ENCODE results near the gene RAPGEF3. TPM values are rescaled to one million over a fixed set of nuclear protein-coding genes. Genes with fewer than 3 reads are reported as not detected.

RAPGEF3 gene
- total RNA-seq, 2 experiments from 2014 or later: 2.1 to 2.5 TPM

DNA sequence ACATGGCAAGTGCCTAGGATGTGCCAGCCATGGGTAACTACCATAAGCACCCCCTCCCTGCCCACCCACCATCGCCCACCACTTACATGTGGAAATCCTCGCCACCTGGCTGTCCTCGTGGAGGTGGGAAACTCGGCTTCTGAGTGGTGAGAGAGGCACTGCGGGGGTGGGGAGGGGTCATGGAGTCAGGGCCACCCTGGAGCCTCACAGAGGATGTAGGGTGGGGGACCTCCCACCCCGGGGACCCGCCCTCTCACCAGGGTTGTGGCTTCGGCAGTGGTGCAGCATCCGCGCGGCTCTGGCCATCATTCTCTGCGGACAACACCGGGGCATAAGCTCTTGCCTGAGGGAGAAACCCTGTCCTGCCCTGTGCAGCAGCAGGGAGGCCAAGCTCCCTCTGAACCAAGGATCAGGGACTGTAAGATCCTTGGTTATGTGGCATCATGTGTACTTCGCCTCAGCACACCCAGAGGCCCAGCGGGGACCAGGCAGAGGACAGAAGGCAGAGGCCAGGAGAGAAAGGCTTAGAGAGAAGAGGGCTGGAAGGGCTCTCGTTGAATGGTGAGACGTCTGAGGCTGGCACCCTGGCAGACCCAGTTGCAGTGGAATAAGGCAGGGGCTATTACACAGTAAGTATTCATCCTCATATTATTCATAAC, 20.6 kb downstream of the RAPGEF3 start:
- ChIA-PET POLR2A (interaction anchor here (2.2 kb wide), 1 partner anchor 95 kb away, joined by 5 read pairs; no protein-coding TSS in a partner anchor), CTCF (interaction anchor here (0.9 to 15.9 kb wide), 3 partner anchors 22 to 101 kb away, joined by 3 to 837 read pairs (median 115); partner anchors contain the start of gene SLC48A1)
- Mint-ChIP-seq H3K4me3 (no peak overlapping the region), H3K9me3 (no peaks in the 10 kb centered on the region), H3K27me3 (no peaks in the 10 kb centered on the region), H3K36me3 (no peaks in the 10 kb centered on the region), H3K27ac (no peak overlapping the region), H3K4me1 (ENCODE audit: low read depth) (peaks cover 23% of the 10 kb centered on the region)
- no peak for DNase-seq
- intact Hi-C loops (cut with micrococcal nuclease): no loop called here

DNA sequence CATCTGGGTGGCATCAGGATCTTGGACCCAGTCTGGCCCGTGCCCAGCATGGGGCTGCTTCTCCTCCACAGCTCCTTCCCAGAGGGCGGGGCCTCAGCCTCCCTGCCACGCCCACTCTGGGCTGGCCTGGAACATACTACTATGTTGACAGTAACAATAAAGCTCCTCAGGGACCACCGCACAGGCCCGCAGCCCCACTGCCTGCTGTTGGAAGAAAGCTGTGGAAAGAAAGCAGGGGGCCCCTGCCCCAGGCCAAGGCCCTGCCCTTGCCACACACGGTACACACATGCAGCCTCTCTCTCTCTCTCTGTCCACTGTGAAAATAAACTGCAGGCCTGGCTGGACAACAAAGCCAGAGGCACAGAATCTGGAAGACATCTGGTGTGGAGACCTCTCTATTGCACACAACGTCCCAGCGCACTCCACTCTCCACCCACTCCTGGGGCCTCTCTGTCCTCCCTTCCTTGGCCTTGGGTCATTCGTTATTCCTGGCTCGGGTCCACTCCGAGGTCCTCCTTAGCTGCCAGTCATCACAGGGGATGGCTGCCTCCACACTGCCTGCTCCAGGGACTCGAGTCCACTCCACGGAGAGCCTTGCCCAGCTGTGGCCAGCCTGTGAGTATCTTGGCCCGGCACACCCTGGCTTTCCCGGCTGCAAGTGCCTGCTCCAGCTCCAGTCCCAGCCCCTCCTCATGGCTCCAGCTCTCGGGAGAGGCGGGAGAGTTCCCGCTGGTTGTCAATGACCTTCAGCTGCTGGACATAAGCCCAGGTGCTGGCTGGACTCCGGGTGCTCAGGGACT, 21.6 kb downstream of the RAPGEF3 start:
- no peaks in the 10 kb centered on the region for H3K9me3 Mint-ChIP-seq
- ChIA-PET POLR2A (interaction anchor here (2.2 kb wide), 1 partner anchor 96 kb away, joined by 5 read pairs; no protein-coding TSS in a partner anchor), CTCF (interaction anchor here (1.0 to 15.9 kb wide), 4 partner anchors 18 to 101 kb away, joined by 3 to 837 read pairs (median 6); partner anchors contain the start of gene SLC48A1)
- H3K27me3 Mint-ChIP-seq: no peaks in the 10 kb centered on the region
- H3K4me1 Mint-ChIP-seq (ENCODE audit: low read depth): peaks cover 20% of the 10 kb centered on the region
- intact Hi-C loops (cut with micrococcal nuclease): no loop called here
- DNase-seq: no peak
- no peaks in the 10 kb centered on the region for H3K36me3 Mint-ChIP-seq
- no peak overlapping the region for H3K4me3 Mint-ChIP-seq
- H3K27ac Mint-ChIP-seq: no peak overlapping the region

DNA sequence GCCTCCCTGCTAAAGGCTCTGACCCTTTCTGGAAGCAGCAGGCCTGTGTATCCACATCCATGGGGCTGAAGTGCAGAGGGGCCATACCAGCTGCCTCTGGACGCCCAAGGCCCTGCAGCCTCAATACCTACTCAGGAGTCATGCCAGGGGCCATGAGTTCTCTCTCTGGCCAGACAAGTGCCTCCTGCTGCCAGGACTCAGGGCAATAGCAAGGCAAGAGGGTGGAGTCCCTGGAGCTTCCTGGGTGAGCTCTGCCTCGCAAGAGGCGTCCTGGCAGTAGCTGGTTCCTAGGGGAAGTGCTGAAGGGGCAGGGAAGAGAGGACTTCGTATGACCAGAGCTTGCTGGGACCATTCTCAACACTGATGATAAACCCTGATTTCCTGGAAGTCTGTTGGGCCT, 22.5 kb downstream of the RAPGEF3 start:
- ChIA-PET POLR2A (interaction anchor here (2.2 kb wide), 1 partner anchor 97 kb away, joined by 5 read pairs; no protein-coding TSS in a partner anchor), CTCF (interaction anchor here (1.0 to 15.9 kb wide), 4 partner anchors 17 to 102 kb away, joined by 3 to 837 read pairs (median 6); partner anchors contain the start of gene SLC48A1)
- H3K36me3 Mint-ChIP-seq: no peaks in the 10 kb centered on the region
- peaks cover 16% of the 10 kb centered on the region for H3K4me1 Mint-ChIP-seq (ENCODE audit: low read depth)
- H3K9me3 Mint-ChIP-seq: no peaks in the 10 kb centered on the region
- H3K27me3 Mint-ChIP-seq: no peaks in the 10 kb centered on the region
- intact Hi-C loops (cut with micrococcal nuclease): no loop called here
- no peak overlapping the region for H3K27ac Mint-ChIP-seq
- DNase-seq: no peak
- no peak overlapping the region for H3K4me3 Mint-ChIP-seq

DNA sequence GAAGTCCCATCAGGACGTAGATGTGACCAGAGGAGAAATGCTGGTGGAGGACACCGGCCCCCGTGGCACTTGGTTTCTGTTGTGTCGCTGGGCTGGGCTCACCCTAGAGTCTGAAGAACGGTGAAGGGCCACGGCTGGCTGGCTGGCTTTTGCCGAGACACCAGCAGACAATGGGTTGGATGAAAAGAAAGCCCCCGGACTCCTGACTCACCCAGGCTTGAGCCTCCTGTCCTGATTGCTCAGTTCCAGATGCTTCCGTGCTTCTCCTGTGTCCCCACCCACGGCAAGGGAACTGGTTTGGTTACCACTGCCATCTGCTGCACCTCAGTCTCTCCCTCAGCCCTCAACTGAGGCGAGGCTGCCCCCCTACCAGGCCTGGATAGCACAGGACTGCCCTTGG, 23.0 kb downstream of the RAPGEF3 start:
- POLR2A ChIA-PET: no interaction called here
- H3K9me3 Mint-ChIP-seq: no peaks in the 10 kb centered on the region
- H3K27ac Mint-ChIP-seq: no peak overlapping the region
- CTCF ChIA-PET: interaction anchor here (1.0 to 15.9 kb wide), 3 partner anchors 17 to 103 kb away, joined by 3 to 837 read pairs (median 7); partner anchors contain the start of gene SLC48A1
- peaks cover 13% of the 10 kb centered on the region for H3K4me1 Mint-ChIP-seq (ENCODE audit: low read depth)
- H3K27me3 Mint-ChIP-seq: no peaks in the 10 kb centered on the region
- DNase-seq: no peak
- no peaks in the 10 kb centered on the region for H3K36me3 Mint-ChIP-seq
- H3K4me3 Mint-ChIP-seq: no peak overlapping the region
- intact Hi-C loops (cut with micrococcal nuclease): no loop called here

DNA sequence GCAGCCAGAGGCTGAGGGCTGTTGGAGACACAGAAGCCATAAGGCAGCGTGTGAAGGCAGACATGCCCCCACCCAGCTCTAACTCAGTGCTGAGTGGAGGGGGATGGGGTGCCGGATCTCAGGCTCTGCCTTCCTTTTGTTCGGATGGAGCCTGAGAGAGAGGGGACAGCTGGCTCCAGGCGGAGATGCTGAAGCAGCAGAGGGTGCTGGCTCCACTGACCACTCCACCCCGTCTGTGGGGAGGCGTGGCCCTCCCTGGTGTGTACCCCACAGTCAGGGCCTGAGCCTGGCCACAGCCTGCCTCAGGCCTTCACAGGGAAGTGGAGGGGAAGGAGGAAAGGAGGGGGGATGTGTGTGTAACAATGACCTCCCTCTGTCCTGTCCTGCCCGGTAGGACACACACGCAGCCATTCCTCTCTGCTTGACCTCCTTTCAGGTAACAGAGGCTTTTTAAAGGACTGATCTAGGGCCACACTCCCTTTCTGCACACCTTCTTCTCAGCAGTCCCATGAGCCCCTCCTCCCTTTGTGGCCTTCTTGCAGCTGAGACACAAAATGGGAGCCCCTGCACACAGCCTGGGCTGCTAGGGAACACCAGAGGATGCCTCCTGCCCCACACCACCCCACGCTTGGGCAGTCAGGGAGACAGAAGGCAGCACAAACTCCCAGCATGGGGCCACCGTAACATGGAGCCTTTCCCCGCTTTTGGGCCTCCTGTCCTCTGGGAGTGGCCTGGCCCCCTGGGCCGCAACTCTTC, 23.8 kb downstream of the RAPGEF3 start:
- Mint-ChIP-seq H3K9me3 (no peaks in the 10 kb centered on the region), H3K4me1 (ENCODE audit: low read depth) (peaks cover 6% of the 10 kb centered on the region), H3K27ac (no peak overlapping the region), H3K27me3 (no peaks in the 10 kb centered on the region), H3K36me3 (no peaks in the 10 kb centered on the region), H3K4me3 (no peak overlapping the region)
- POLR2A ChIA-PET: no interaction called here
- CTCF ChIA-PET: interaction anchor here (6.8 to 15.9 kb wide), 2 partner anchors 7 to 39 kb away, joined by 74 to 837 read pairs; partner anchors contain the start of gene SLC48A1
- no peak for DNase-seq
- intact Hi-C loops (cut with micrococcal nuclease): no loop called here

DNA sequence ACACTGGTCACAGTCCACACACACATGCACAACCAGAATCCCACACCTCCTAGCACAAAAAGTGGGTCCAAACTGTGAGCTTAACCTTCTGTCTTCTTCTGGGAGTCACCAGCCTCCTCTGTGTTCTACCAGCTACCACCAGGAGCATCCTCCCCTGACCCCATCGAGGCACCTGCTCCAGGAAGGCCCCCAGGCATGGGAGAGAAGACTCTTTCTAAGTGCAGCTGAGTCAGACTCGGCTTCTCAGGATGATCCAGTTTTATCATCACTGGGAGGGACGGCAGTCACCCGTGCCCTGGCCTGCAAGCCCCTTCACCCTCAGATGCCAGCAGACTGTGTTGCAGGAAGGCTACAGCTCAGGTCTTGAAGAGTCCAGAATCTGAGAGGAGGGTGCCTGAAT, 25.5 kb downstream of the RAPGEF3 start:
- no peak overlapping the region for H3K27ac Mint-ChIP-seq
- intact Hi-C loops (cut with micrococcal nuclease): no loop called here
- CTCF ChIA-PET: interaction anchor here (1.8 to 15.9 kb wide), 3 partner anchors 9 to 40 kb away, joined by 8 to 837 read pairs (median 74); partner anchors contain the start of gene SLC48A1

DNA sequence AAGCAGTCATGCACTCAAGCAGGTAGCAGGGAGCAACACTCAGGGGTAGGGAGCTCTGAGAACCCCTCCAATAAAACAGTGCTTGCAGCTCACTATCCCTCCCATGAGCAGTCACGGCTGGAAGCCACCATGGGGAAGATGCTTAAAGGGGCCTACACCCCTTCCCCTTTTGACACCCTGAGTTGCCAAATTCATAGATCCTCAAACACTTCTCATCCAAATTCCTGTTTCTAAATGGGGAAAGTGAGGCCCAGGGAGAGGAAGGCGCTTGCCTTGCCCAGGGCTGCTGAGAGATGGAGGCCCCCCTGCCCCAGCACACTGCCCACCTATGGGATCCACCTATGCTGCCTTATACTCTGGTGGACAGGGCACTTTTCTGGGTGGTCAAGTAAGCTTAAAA, 26.2 kb downstream of the RAPGEF3 start:
- Mint-ChIP-seq H3K4me3 (no peak overlapping the region), H3K9me3 (no peaks in the 10 kb centered on the region), H3K4me1 (ENCODE audit: low read depth) (no peaks in the 10 kb centered on the region), H3K27me3 (no peaks in the 10 kb centered on the region), H3K36me3 (no peaks in the 10 kb centered on the region), H3K27ac (no peak overlapping the region)
- POLR2A ChIA-PET: no interaction called here
- intact Hi-C loops (cut with micrococcal nuclease): no loop called here
- CTCF ChIA-PET: interaction anchor here (1.8 to 15.9 kb wide), 3 partner anchors 10 to 41 kb away, joined by 8 to 837 read pairs (median 74); partner anchors contain the start of gene SLC48A1
- DNase-seq: no peak

More for the DNA sequence above, 25.5 kb downstream of the RAPGEF3 start:
- H3K36me3 Mint-ChIP-seq: no peaks in the 10 kb centered on the region
- H3K27me3 Mint-ChIP-seq: no peaks in the 10 kb centered on the region
- no peak overlapping the region for H3K4me3 Mint-ChIP-seq
- DNase-seq: no peak
- H3K9me3 Mint-ChIP-seq: no peaks in the 10 kb centered on the region
- H3K4me1 Mint-ChIP-seq (ENCODE audit: low read depth): no peaks in the 10 kb centered on the region
- POLR2A ChIA-PET: interaction anchor here (1.3 kb wide), 1 partner anchor 36 kb away, joined by 3 read pairs; no protein-coding TSS in a partner anchor

DNA sequence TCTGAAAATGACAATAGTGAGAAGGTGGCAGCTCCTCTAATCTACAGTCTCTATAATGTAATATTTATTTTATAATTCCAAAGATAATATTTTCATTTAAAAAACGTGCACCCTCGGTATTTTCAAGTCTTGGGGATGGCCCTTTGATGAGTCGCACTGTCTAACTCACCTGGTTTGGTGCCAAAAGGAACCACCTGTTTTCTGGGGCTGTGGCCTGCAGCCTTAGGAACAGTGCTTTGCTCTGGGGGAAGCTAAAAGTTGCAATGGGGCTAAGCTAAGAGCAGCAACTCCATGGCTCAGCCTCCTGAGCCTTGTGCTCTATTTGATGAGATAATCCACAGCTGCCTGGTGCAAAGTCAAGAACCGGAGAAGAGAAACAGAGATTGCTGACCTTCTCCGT, 27.0 kb downstream of the RAPGEF3 start:
- H3K4me1 Mint-ChIP-seq (ENCODE audit: low read depth): no peaks in the 10 kb centered on the region
- ChIA-PET POLR2A (no interaction called here), CTCF (interaction anchor here (1.8 to 15.9 kb wide), 3 partner anchors 11 to 42 kb away, joined by 8 to 837 read pairs (median 74); partner anchors contain the start of gene SLC48A1)
- intact Hi-C loops (cut with micrococcal nuclease): no loop called here
- H3K27me3 Mint-ChIP-seq: no peaks in the 10 kb centered on the region
- no peak for DNase-seq
- H3K27ac Mint-ChIP-seq: no peak overlapping the region
- no peaks in the 10 kb centered on the region for H3K36me3 Mint-ChIP-seq
- H3K4me3 Mint-ChIP-seq: no peak overlapping the region
- H3K9me3 Mint-ChIP-seq: no peaks in the 10 kb centered on the region

DNA sequence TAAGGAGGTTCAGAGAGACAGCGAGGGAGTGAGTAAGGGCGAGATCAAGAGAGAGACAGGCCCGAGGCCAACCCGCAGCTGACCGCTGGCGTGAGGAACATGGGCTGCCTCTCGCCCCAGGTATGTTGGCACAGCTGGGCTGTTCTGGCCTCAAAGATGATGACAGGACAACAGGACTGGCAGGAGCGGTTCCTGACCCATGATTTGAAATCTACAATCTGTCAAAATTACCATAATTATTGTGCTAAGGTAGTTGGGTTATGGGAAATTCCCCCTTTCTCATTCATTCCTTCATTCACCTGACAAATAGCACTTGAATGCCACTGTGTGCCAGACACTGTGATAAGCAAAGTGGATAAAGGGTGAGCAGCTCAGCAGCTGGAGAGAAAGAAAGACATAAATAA, 28.3 kb downstream of the RAPGEF3 start:
- POLR2A ChIA-PET: no interaction called here
- no peaks in the 10 kb centered on the region for H3K9me3 Mint-ChIP-seq
- no peaks in the 10 kb centered on the region for H3K27me3 Mint-ChIP-seq

DNA sequence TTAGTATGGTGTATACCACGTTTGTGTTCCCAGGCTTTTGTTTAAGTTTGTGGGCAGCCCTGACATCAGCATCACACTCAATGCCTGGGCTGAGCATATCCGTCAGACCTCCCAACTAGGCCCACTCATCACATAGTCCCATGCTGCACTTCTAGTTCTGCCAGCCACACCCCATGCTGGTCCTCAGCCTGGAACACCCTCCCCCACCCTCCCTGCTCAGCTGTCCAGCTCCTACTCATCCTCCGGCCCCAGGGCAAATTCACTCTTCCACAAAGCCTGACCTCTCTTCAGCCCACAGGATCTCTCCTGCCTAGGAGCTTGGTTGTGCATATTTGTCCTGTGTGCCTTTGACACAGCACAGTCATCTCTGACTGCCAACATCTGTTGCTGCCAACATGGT, 29.4 kb downstream of the RAPGEF3 start:
- Mint-ChIP-seq H3K4me3 (no peak overlapping the region), H3K36me3 (no peaks in the 10 kb centered on the region), H3K27ac (no peak overlapping the region), H3K4me1 (ENCODE audit: low read depth) (no peaks in the 10 kb centered on the region), H3K9me3 (no peaks in the 10 kb centered on the region), H3K27me3 (no peaks in the 10 kb centered on the region)
- CTCF ChIA-PET: interaction anchor here (6.8 kb wide), 1 partner anchor 13 kb away, joined by 74 read pairs; no protein-coding TSS in a partner anchor
- POLR2A ChIA-PET: no interaction called here
- DNase-seq: no peak
- intact Hi-C loops (cut with micrococcal nuclease): no loop called here

More for the DNA sequence above, 28.3 kb downstream of the RAPGEF3 start:
- Mint-ChIP-seq H3K36me3 (no peaks in the 10 kb centered on the region), H3K27ac (no peak overlapping the region), H3K4me3 (no peak overlapping the region), H3K4me1 (ENCODE audit: low read depth) (no peaks in the 10 kb centered on the region)
- CTCF ChIA-PET: interaction anchor here (6.8 to 15.9 kb wide), 2 partner anchors 12 to 43 kb away, joined by 74 to 837 read pairs; partner anchors contain the start of gene SLC48A1
- DNase-seq: no peak
- intact Hi-C loops (cut with micrococcal nuclease): no loop called here

DNA sequence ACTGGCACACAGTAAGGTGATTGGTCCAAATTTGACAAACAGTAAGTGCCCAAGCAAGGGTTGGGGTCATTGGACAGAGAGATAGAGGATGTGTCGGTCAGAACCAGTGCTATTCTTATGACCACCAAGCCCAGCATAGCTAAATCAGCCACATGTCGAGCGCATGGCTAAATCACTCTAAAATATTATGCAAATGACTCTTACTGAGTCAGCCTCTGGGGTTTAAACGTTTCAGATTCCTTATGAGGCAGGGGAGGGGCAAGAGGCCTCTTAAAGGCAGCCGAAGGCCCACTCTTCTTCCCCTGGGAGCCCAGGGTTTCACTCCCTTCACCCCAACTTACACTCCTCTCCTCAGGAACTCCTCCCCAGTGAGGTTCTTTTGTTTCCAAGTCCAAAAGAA, 32.8 kb downstream of the RAPGEF3 start:
- Mint-ChIP-seq H3K9me3 (no peaks in the 10 kb centered on the region), H3K4me3 (no peak overlapping the region), H3K27ac (no peak overlapping the region), H3K4me1 (ENCODE audit: low read depth) (peaks cover 7% of the 10 kb centered on the region), H3K36me3 (peaks cover 2% of the 10 kb centered on the region), H3K27me3 (no peaks in the 10 kb centered on the region)
- ChIA-PET POLR2A (no interaction called here), CTCF (interaction anchor here (0.7 to 3.9 kb wide), 5 partner anchors 10 to 113 kb away, joined by 3 to 44 read pairs (median 13); no protein-coding TSS in a partner anchor)
- no peak for DNase-seq
- intact Hi-C loops (cut with micrococcal nuclease): no loop called here

All from activated CD4-positive, alpha-beta memory T cell treated with anti-CD3 and anti-CD28 coated beads for 36 hours (primary cell).